Prostate gland (tissue), 2 donors: ENCODE data around the gene WWTR1.

Source experiments
- CTCF ChIP-seq, 4 experiments: fragments of 200-600 bp in 2 of 4; fragments of 450-650 bp in 2 of 4; sonication (generic) in 2 of 4; IDR thresholded peaks; 1 replicate in 3 of 4; 2 replicates in 1 of 4; pipeline ENCODE4 v1.5.1; 2016 to 2019; ENCODE audit warnings: antibody characterized with exemption in 4 of 4, mild to moderate bottlenecking in 2 of 4, moderate library complexity in 2 of 4
- POLR2AphosphoS5 ChIP-seq: sonication (generic); formaldehyde crosslinking; IDR thresholded peaks from one replicate; pipeline ENCODE4 v1.6.1; 2017; ENCODE audit warnings: antibody characterized with exemption

GRCh38 chr3:149553781-149554451 is 103.9 kb downstream of the WWTR1 start:
- TF ChIP-seq POLR2AphosphoS5: no peak
- no peak for TF ChIP-seq CTCF (IDR thresholded peaks at IDR 0.05)
